Measurements from ENCODE around the gene FBXL22.
A peak's percentile ranks its signal among the peaks of the same experiment; 100 is the strongest.

FBXL22 gene

DNA sequence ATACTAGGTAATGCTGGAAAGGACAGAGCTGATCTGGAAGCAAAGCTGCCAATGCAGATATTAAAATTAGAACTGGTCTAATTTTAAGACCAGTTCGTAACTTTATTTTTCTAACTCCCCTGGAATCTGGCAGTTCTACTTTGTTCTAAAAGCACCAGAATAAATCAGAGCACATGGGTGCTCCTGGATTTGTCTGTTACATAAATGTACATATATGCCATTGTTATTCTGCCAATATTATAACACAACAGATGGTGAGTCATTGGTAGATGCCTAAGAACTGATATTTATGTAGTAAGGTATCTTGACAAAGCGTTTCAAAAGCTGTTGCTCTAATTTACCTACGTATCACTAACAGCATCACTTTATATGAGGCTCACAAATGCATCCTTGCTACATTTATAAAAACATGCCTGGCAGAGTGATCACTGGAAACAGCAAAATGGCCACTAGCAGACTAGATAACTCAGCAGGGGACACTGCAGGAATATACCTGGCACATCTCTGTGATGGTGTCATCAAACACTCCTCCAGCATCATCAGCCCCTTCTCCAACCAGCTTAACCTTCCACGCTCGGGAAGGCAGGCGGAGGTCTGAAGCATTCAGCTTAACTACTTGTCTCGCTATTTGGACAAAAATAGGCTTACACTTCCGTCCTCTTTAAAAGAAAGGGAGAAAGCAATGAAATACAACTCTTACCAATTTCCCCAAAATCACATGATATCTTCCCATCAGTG is 26.2 kb downstream of the FBXL22 start:
- TF ChIP-seq POLR2AphosphoS5 (IDR thresholded peaks at IDR 0.05; ENCODE audit: low read depth, low read length) (no peak), PAX5 (IDR thresholded peaks at IDR 0.05; ENCODE audit: insufficient read depth, low read length, severe bottlenecking) (no peak), POU2F2 (IDR thresholded peaks at IDR 0.05; ENCODE audit: low read depth, low read length) (no peak)
- FAIRE-seq, result no peak
- DNase-seq (ENCODE audit: insufficient read length, low spot score), result no peak

DNA sequence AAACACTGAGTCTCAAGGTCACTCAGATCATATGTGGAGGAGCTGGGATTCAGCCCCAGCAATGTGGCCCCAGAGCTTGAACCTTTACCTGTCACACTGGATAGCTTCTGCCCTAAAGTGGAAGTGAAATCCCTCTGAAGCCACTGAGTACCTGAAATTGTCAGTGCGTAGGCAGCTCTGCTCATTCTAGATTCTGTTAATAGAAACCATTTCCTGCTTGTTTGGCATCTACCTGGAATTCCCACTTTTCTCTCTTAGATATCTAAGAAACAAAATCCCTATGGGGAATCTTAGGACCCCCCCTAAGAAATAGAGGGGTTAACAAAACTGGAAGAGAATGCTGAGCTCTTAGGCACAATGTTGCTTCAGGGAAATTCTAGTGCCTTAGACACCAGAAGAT is 29.8 kb downstream of the FBXL22 start:
- peak; percentile 35 for DNase-seq (ENCODE audit: insufficient read length, low spot score)
- FAIRE-seq, result peak; percentile 90
- TF ChIP-seq SPI1 (IDR thresholded peaks at IDR 0.05; ENCODE audit: low read depth, low read length) (peak; percentile 94), POLR2A (IDR thresholded peaks at IDR 0.05; ENCODE audit: low read depth, low read length) (no peak), TAF1 (IDR thresholded peaks at IDR 0.05; ENCODE audit: low read depth, low read length) (no peak), PAX5 (IDR thresholded peaks at IDR 0.05; ENCODE audit: insufficient read depth, low read length, severe bottlenecking) (peak; percentile 36)

DNA sequence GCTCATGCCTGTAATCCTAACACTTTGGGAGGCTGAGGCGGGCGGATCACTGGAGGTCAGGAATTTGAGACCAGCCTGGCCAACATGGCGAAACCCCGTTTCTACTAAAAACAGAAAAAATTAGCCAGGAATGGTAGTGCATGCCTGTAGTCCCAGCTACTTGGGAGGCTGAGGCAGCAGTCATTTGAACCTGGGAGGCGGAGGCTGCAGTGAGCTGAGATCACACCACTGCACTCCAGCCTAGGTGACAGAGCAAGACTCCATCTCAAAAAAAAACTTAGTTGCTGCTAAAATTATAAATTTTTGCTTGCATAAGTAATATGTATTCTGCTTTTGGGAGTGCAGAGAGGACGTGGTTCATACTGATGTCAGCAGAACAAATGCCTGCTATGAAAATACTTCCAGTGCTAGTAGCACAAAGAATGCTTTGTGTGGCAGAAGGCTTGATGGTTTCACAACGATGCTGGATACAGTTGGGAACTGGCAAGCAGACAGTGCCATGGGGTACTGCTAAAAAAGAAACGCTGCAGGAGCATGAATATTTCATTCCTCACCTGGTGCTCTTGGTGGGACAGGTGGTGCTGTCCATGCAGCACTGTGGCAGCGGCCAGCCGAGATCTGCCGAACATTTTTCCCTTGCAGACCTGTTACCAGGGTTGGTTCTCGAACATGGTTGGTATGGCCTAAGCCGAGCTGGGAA is 31.1 kb downstream of the FBXL22 start:
- FAIRE-seq (no peak), DNase-seq (ENCODE audit: insufficient read length, low spot score) (no peak)
- TF ChIP-seq POU2F2 (IDR thresholded peaks at IDR 0.05; ENCODE audit: low read depth, low read length), result no peak
- TF ChIP-seq PAX5 (IDR thresholded peaks at IDR 0.05; ENCODE audit: insufficient read depth, low read length, severe bottlenecking), result no peak
- TF ChIP-seq TAF1 (IDR thresholded peaks at IDR 0.05; ENCODE audit: low read depth, low read length), result no peak
- TF ChIP-seq POLR2A (IDR thresholded peaks at IDR 0.05; ENCODE audit: low read depth, low read length), result no peak
- TF ChIP-seq POLR2AphosphoS5 (IDR thresholded peaks at IDR 0.05; ENCODE audit: low read depth, low read length), result no peak
- no peak for TF ChIP-seq SPI1 (IDR thresholded peaks at IDR 0.05; ENCODE audit: low read depth, low read length)

DNA sequence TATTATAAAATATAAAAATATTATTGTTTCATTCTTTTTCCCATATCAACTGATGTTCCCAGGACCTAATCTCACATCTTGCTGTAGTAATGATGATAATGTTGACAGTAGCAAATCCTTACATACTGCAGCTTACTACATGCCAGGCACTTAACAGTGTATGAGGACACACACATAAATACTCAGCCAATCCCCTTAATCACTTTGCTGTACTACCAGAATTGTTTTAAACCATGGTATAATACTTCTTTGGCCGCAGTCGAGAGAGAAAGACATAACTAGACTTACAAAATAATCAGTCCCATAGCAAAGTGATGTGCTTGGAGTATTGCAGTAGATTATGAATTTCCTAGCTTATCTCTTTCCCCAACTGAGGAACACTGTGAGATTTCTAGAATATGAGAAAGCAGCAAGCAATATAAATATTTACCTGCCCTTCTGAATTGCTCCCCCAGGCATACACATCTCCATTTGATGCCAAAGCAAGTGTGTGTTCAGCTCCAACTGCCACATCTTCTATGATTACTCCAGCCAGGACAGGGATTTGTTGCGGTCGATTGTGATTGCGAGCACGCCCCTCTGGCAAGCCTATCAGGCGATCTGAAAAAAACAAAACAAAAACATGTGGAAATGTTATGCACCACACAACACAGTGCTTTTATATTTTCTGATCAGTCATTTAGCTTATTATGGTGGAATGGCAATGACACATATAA is 33.0 kb downstream of the FBXL22 start:
- TF ChIP-seq TAF1 (IDR thresholded peaks at IDR 0.05; ENCODE audit: low read depth, low read length) (no peak), POU2F2 (IDR thresholded peaks at IDR 0.05; ENCODE audit: low read depth, low read length) (no peak), PAX5 (IDR thresholded peaks at IDR 0.05; ENCODE audit: insufficient read depth, low read length, severe bottlenecking) (no peak), POLR2A (IDR thresholded peaks at IDR 0.05; ENCODE audit: low read depth, low read length) (no peak), POLR2AphosphoS5 (IDR thresholded peaks at IDR 0.05; ENCODE audit: low read depth, low read length) (no peak), SPI1 (IDR thresholded peaks at IDR 0.05; ENCODE audit: low read depth, low read length) (no peak)
- FAIRE-seq (no peak), DNase-seq (ENCODE audit: insufficient read length, low spot score) (no peak)

DNA sequence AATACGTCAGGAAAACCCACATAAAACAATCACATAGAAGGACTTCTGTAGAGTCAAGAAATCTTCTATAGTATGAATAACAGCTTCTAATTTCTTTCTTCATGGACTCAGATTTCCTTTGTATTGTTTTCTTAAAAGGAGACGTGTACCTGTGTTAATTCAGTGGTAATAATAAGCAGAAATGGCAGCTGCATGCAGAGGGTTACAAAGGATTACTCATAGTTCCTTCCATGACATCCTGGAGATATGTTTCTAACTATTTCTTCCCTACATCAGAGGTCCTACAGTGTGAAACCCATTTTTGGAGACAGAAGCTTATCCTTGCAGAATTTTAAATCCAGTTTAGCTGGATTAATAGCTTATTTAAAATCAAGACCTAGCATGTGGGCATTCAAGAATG is 36.1 kb downstream of the FBXL22 start:
- TF ChIP-seq POLR2AphosphoS5 (IDR thresholded peaks at IDR 0.05; ENCODE audit: low read depth, low read length) (no peak), POU2F2 (IDR thresholded peaks at IDR 0.05; ENCODE audit: low read depth, low read length) (no peak), POLR2A (IDR thresholded peaks at IDR 0.05; ENCODE audit: low read depth, low read length) (no peak), TAF1 (IDR thresholded peaks at IDR 0.05; ENCODE audit: low read depth, low read length) (no peak), PAX5 (IDR thresholded peaks at IDR 0.05; ENCODE audit: insufficient read depth, low read length, severe bottlenecking) (no peak), SPI1 (IDR thresholded peaks at IDR 0.05; ENCODE audit: low read depth, low read length) (no peak)
- no peak for FAIRE-seq

DNA sequence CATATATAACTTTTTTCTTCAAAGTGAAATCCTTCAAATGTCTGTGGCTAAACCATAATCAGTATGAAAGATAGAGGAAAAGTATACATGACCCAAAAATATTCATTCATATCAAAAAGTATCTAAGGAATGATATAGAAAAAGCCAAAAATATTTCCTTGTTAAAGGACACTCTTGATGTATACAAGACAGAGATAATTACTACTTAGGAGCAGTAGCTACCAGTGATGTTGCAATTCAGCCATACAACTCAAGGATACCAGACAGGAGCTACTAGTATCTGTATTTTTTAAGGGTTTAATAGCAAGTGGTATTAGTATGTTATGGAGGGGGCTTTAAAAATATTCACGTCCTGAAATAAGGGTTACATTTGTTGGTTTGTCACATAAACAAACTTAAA is 37.0 kb downstream of the FBXL22 start:
- DNase-seq (ENCODE audit: insufficient read length, low spot score) (no peak), FAIRE-seq (no peak)
- TF ChIP-seq PAX5 (IDR thresholded peaks at IDR 0.05; ENCODE audit: insufficient read depth, low read length, severe bottlenecking) (no peak), SPI1 (IDR thresholded peaks at IDR 0.05; ENCODE audit: low read depth, low read length) (no peak), POLR2AphosphoS5 (IDR thresholded peaks at IDR 0.05; ENCODE audit: low read depth, low read length) (no peak), POU2F2 (IDR thresholded peaks at IDR 0.05; ENCODE audit: low read depth, low read length) (no peak), POLR2A (IDR thresholded peaks at IDR 0.05; ENCODE audit: low read depth, low read length) (no peak), TAF1 (IDR thresholded peaks at IDR 0.05; ENCODE audit: low read depth, low read length) (no peak)

More for the DNA sequence above, 36.1 kb downstream of the FBXL22 start:
- DNase-seq (ENCODE audit: insufficient read length, low spot score), result no peak

DNA sequence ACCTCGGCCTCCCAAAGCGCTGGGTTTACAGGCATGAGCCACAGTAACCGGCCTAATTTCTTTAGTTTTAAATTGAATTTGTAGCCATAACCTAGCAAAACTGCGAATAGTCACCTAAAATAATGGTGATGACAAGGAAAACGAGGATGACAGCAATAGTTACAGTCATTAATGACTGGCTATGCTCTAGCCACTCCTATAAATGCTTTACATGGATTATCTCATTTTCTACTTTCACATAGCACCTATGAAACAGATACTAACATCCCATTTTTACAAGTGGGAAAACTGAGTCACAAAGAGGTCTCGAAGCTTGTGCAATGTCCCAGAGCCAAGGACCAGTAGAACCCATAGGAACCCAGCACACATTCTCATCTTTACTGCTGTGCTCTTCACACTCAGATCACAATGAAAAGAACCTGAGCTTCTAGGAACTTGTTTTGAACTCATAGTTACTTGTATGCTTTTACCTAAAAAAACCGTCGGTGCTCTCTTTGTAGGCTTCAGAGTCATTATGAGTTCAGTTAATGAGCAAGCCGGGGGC is 39.4 kb downstream of the FBXL22 start:
- FAIRE-seq (no peak), DNase-seq (ENCODE audit: insufficient read length, low spot score) (no peak)
- TF ChIP-seq PAX5 (IDR thresholded peaks at IDR 0.05; ENCODE audit: insufficient read depth, low read length, severe bottlenecking) (no peak), POU2F2 (IDR thresholded peaks at IDR 0.05; ENCODE audit: low read depth, low read length) (no peak), POLR2A (IDR thresholded peaks at IDR 0.05; ENCODE audit: low read depth, low read length) (no peak)

DNA sequence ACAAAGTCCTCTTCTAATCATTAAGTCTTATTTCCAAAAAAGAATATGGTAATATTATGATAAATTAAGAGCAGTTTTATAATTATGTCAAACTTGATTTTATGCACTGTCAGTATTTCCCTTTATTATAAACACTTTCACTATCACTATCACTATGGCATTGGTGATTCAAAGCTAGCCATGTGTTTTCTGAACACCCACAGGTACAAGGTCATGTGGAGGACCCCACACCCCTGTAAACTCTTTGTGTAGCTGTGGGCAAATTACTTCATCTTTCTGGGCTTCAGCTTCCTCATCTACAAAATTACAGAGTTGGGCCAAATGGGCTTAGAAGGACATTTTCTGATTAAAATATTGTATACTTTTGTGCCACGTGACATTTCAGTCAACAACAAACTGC is 41.7 kb downstream of the FBXL22 start:
- FAIRE-seq (no peak), DNase-seq (ENCODE audit: insufficient read length, low spot score) (no peak)
- TF ChIP-seq POU2F2 (IDR thresholded peaks at IDR 0.05; ENCODE audit: low read depth, low read length) (no peak), POLR2A (IDR thresholded peaks at IDR 0.05; ENCODE audit: low read depth, low read length) (no peak), SPI1 (IDR thresholded peaks at IDR 0.05; ENCODE audit: low read depth, low read length) (no peak), PAX5 (IDR thresholded peaks at IDR 0.05; ENCODE audit: insufficient read depth, low read length, severe bottlenecking) (no peak), POLR2AphosphoS5 (IDR thresholded peaks at IDR 0.05; ENCODE audit: low read depth, low read length) (no peak), TAF1 (IDR thresholded peaks at IDR 0.05; ENCODE audit: low read depth, low read length) (no peak)

DNA sequence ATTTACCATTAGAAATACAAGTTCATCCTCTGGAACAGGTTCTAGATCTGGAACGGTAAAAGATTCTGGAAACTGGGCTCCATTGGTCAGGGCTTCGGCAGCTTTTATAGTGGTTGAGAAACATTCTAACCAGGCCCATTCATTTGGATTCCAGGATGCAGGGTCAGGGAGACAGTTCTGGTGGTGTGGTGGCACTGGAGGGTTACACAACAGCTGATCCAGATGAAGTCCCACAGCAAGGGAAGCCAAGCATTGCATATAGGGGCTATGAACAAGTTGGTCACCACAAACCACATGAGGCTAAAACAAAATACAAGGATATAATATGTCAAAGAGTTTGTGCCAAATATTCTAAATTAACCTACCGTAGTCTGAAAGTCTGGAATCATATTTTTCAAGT is 43.0 kb downstream of the FBXL22 start:
- DNase-seq (ENCODE audit: insufficient read length, low spot score) (no peak), FAIRE-seq (no peak)
- TF ChIP-seq POLR2A (IDR thresholded peaks at IDR 0.05; ENCODE audit: low read depth, low read length) (no peak), TAF1 (IDR thresholded peaks at IDR 0.05; ENCODE audit: low read depth, low read length) (no peak), PAX5 (IDR thresholded peaks at IDR 0.05; ENCODE audit: insufficient read depth, low read length, severe bottlenecking) (no peak), POLR2AphosphoS5 (IDR thresholded peaks at IDR 0.05; ENCODE audit: low read depth, low read length) (no peak), SPI1 (IDR thresholded peaks at IDR 0.05; ENCODE audit: low read depth, low read length) (no peak), POU2F2 (IDR thresholded peaks at IDR 0.05; ENCODE audit: low read depth, low read length) (no peak)

Measured in GM12891 (cell line).